ENCODE results near the gene SART1. TPM values are rescaled to one million over a fixed set of nuclear protein-coding genes. Genes with fewer than 3 reads are reported as not detected.

Gene SART1, protein sequence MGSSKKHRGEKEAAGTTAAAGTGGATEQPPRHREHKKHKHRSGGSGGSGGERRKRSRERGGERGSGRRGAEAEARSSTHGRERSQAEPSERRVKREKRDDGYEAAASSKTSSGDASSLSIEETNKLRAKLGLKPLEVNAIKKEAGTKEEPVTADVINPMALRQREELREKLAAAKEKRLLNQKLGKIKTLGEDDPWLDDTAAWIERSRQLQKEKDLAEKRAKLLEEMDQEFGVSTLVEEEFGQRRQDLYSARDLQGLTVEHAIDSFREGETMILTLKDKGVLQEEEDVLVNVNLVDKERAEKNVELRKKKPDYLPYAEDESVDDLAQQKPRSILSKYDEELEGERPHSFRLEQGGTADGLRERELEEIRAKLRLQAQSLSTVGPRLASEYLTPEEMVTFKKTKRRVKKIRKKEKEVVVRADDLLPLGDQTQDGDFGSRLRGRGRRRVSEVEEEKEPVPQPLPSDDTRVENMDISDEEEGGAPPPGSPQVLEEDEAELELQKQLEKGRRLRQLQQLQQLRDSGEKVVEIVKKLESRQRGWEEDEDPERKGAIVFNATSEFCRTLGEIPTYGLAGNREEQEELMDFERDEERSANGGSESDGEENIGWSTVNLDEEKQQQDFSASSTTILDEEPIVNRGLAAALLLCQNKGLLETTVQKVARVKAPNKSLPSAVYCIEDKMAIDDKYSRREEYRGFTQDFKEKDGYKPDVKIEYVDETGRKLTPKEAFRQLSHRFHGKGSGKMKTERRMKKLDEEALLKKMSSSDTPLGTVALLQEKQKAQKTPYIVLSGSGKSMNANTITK
- 10 to 100 TPM; 32.3 to 96.1 (median 39.7) TPM for total RNA-seq

DNA sequence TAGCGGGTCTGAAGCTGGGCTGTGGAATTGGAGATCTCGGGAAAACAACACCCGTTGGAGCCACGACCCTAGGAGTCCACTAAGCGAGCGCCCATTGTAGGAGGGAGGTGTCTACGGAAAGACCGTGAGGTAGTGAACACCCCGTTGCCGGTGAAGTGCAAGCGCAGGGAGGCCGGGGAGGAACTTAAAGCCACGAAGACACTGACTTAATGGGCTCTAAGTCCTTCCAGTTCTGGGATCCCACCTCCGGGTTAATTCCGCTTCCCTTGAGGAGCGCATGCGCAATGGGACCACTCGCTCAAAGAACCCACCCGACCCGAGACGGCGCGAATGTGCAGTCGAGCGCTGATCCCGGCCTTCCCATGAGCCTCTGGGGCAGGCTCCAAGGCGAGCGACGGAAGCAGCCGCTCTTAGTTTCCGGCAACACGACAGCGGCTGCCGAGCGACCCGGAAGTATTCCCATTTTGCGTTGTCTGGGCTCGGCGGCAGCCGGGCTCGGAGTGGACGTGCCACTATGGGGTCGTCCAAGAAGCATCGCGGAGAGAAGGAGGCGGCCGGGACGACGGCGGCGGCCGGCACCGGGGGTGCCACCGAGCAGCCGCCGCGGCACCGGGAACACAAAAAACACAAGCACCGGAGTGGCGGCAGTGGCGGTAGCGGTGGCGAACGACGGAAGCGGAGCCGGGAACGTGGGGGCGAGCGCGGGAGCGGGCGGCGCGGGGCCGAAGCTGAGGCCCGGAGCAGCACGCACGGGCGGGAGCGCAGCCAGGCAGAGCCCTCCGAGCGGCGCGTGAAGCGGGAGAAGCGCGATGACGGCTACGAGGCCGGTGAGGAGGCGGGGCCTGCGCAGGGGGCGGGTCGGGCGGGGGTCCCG, at the start of gene SART1:
TSS of gene SART1 (plus strand) at position 468 of the 874 bp plus-strand sequence. CDS start at position 515, 47 bp downstream.
- Histone ChIP-seq H3K36me3 (peaks cover 0 to 30% of the 10 kb centered on the region in 2 donors), H3K4me3 (peak within 1 kb of the TSS; percentile 85 to 100), H3K4me1 (peaks cover 10 to 35% (median 24%) of the 10 kb centered on the region in 3 donors), H3K9me3 (no peaks in the 10 kb centered on the region), H3K27ac (peak within 1 kb of the TSS; percentile 73 to 98 (median 90)), H3K27me3 (peaks cover 23% of the 10 kb centered on the region)
- ATAC-seq = peak; percentile 99
- WGBS, 2 donors (ENCODE audit: low coverage in 1 of 2) = 0% methylated on average over 9 to 13 of the region's 97 CpGs
- TF ChIP-seq EP300 (IDR thresholded peaks at IDR 0.05) (no peak), POLR2AphosphoS5 (IDR thresholded peaks at IDR 0.05) (peak; percentile 79), POLR2A (IDR thresholded peaks at IDR 0.05) (peak; percentile 55 to 60)
- TF ChIP-seq, protein P1, sequence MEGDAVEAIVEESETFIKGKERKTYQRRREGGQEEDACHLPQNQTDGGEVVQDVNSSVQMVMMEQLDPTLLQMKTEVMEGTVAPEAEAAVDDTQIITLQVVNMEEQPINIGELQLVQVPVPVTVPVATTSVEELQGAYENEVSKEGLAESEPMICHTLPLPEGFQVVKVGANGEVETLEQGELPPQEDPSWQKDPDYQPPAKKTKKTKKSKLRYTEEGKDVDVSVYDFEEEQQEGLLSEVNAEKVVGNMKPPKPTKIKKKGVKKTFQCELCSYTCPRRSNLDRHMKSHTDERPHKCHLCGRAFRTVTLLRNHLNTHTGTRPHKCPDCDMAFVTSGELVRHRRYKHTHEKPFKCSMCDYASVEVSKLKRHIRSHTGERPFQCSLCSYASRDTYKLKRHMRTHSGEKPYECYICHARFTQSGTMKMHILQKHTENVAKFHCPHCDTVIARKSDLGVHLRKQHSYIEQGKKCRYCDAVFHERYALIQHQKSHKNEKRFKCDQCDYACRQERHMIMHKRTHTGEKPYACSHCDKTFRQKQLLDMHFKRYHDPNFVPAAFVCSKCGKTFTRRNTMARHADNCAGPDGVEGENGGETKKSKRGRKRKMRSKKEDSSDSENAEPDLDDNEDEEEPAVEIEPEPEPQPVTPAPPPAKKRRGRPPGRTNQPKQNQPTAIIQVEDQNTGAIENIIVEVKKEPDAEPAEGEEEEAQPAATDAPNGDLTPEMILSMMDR (IDR thresholded peaks at IDR 0.05) = peak in 1 of 4 experiments; percentile 2

DNA sequence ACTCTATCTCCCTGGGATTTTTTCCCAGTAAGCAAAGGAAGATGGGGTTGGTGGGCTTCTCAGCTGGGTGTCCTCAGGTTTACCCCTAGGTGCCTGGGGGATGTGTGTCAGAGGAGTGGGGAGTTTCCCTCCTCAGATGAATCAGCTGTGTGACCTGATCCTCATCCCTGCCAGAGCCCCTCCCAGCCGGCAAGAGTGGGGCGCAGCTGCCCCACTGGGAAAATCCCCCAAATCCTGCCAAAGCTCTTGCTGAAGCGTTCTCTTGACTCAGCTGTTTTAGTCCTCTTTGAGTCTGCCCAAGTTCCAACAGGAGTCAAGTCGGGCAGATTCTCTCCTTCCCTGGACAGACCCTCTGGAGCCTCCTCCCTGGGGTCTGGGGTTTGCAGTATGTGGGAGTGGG, 48.7 kb upstream of the SART1 start:
- Histone ChIP-seq H3K4me1 (peaks cover 0 to 60% (median 40%) of the 10 kb centered on the region in 3 donors), H3K27ac (peak overlapping the region in 2 of 4 donors; percentile 1 to 8), H3K27me3 (no peaks in the 10 kb centered on the region), H3K36me3 (peaks cover 0 to 8% of the 10 kb centered on the region in 2 donors), H3K4me3 (no peak overlapping the region), H3K9me3 (no peaks in the 10 kb centered on the region)
- TF ChIP-seq EP300 (IDR thresholded peaks at IDR 0.05) = no peak
- TF ChIP-seq POLR2A (IDR thresholded peaks at IDR 0.05) = no peak
- TF ChIP-seq, protein P1 (IDR thresholded peaks at IDR 0.05) = no peak
- no peak for TF ChIP-seq POLR2AphosphoS5 (IDR thresholded peaks at IDR 0.05)
- no peak for ATAC-seq
- 31% methylated on average over 2 of the region's 4 CpGs; no CpG with 5 or more reads in 1 of the 2 donors for WGBS, 2 donors (ENCODE audit: low coverage in 1 of 2)

DNA sequence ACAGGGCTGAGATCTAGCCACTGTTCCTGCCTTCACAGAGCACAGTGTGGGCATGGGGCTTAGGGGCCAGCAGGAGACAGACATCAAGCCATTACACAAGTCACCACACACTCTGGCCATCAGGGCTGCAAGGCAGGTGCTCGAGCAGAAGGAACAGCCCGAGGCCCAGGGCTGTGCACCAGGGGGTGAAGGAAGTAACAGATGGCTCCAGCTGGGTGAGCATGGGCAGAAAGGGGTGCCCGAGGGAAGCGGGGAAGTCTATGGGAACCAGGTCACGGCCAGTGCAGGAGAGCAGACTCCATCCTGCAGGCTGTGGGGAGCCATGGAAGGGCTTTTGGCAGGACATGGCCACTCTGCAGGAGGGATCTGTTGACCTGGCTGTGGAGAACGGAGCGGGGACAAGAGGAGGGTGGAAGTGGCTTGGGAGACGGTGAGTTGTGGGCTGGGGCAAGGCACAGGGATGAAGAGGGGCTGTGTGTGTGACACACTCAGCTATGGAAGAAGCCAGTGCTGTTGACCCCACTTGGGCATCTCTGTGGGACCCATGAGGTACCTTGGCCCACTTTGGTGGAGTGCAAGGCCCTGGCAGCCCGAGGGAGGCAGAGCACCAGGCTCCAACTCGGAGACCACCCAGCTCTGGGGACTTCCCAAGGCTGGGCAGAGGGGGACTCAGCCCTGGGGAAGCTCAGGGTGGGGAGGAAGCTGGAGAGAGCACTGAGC, 46.3 kb upstream of the SART1 start:
- H3K4me1 ChIP-seq = peaks cover 0 to 69% (median 45%) of the 10 kb centered on the region in 3 donors
- H3K4me3 ChIP-seq = no peak overlapping the region
- TF ChIP-seq POLR2AphosphoS5 (IDR thresholded peaks at IDR 0.05) = no peak
- no peak for TF ChIP-seq EP300 (IDR thresholded peaks at IDR 0.05)
- TF ChIP-seq, protein P1 (IDR thresholded peaks at IDR 0.05) = no peak
- no peak for TF ChIP-seq POLR2A (IDR thresholded peaks at IDR 0.05)
- no peaks in the 10 kb centered on the region for H3K27me3 ChIP-seq
- no peak for ATAC-seq
- WGBS, 2 donors (ENCODE audit: low coverage in 1 of 2) = 60 to 80% methylated on average over 1 to 4 of the region's 10 CpGs
- peaks cover 0 to 8% of the 10 kb centered on the region in 2 donors for H3K36me3 ChIP-seq
- peak overlapping the region; percentile 66 to 98 (median 97) for H3K27ac ChIP-seq
- H3K9me3 ChIP-seq = no peaks in the 10 kb centered on the region

DNA sequence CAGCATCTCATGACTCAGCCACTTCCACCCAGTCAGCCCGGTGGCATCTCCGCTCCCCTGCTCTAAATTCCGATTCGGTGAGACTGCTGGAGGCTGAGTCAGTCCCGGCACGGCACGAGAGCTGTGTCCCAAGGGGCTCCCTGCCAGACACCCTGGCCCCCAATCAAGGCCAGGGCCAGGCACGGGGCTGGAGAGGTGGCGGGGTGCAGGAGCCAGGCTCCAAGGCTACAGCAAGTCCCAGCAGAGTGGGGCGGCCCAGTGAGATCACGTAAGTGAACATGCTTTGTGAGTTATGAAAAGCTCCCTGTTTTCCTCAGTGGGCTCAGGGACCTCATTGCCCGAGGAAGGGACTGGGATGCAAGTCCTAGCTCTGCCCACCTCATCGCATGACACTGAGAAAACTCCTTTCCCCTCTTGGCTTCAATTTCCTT, 45.7 kb upstream of the SART1 start:
- H3K4me3 ChIP-seq = peak overlapping the region in 1 of 2 donors; percentile 8

More for the DNA sequence above, 45.7 kb upstream of the SART1 start:
- Histone ChIP-seq H3K27ac (peak overlapping the region; percentile 66 to 98 (median 97)), H3K36me3 (peaks cover 0 to 11% of the 10 kb centered on the region in 2 donors), H3K27me3 (no peaks in the 10 kb centered on the region), H3K9me3 (no peaks in the 10 kb centered on the region), H3K4me1 (peaks cover 0 to 74% (median 51%) of the 10 kb centered on the region in 3 donors)
- ATAC-seq = peak; percentile 77
- 0 to 33% methylated on average over 1 to 3 of the region's 13 CpGs for WGBS, 2 donors (ENCODE audit: low coverage in 1 of 2)
- TF ChIP-seq EP300 (IDR thresholded peaks at IDR 0.05) = no peak
- peak; percentile 96 for TF ChIP-seq POLR2AphosphoS5 (IDR thresholded peaks at IDR 0.05)

Data from gastroesophageal sphincter (tissue), 4 donors.